Neural cell (in vitro differentiated cells): ENCODE measurements around the gene MME.

Experiments used
- EP300 ChIP-seq: fragments of 450-650 bp; conservative IDR thresholded peaks from 2 replicates; pipeline ENCODE4 v1.6.1; 2014; ENCODE audit warnings: antibody characterized with exemption, mild to moderate bottlenecking, moderate library complexity; ENCODE audit not compliant: poor library complexity, severe bottlenecking
- POLR2AphosphoS5 ChIP-seq: IDR thresholded peaks from 2 replicates; pipeline ENCODE4 v1.6.1; 2012
- RAD21 ChIP-seq: fragments of 450-650 bp; conservative IDR thresholded peaks from 2 replicates; pipeline ENCODE4 v1.6.1; 2014; ENCODE audit warnings: antibody characterized with exemption, mild to moderate bottlenecking, moderate library complexity
- TF ChIP-seq, protein P1 (sequence below): fragments of 450-650 bp; IDR thresholded peaks from 2 replicates; pipeline ENCODE4 v1.5.1; 2014; ENCODE audit warnings: antibody characterized with exemption, mild to moderate bottlenecking, moderate library complexity; ENCODE audit not compliant: poor library complexity, severe bottlenecking

DNA sequence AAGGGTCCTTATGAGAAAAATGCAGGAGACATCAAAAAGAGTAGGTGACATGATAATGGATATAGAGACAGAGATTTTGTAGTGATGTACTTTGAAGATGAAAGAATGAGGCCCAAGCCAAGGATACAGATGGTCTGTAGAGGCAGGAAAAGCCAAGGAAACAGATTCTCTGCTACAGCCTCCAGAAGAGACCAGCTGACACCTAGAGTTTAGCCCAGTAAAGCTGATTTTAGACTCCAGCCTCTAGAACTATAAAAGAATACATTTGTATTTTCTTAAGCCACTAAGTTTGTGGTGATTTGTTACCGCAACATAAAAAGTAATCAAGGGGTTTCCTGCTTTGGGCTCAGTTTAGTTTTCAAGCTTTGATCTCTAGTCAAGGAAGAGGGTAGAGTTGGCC lies 148.6 kb downstream of the MME start:
- TF ChIP-seq, protein P1, sequence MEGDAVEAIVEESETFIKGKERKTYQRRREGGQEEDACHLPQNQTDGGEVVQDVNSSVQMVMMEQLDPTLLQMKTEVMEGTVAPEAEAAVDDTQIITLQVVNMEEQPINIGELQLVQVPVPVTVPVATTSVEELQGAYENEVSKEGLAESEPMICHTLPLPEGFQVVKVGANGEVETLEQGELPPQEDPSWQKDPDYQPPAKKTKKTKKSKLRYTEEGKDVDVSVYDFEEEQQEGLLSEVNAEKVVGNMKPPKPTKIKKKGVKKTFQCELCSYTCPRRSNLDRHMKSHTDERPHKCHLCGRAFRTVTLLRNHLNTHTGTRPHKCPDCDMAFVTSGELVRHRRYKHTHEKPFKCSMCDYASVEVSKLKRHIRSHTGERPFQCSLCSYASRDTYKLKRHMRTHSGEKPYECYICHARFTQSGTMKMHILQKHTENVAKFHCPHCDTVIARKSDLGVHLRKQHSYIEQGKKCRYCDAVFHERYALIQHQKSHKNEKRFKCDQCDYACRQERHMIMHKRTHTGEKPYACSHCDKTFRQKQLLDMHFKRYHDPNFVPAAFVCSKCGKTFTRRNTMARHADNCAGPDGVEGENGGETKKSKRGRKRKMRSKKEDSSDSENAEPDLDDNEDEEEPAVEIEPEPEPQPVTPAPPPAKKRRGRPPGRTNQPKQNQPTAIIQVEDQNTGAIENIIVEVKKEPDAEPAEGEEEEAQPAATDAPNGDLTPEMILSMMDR = no peak
- TF ChIP-seq EP300 (no peak), POLR2AphosphoS5 (no peak), RAD21 (no peak)
